Thyroid gland (tissue), 4 donors: ENCODE data around the gene LRP4.

Source experiments
- POLR2A ChIP-seq, 2 donors: fragments of 450-650 bp; IDR thresholded peaks; one replicate each; pipeline ENCODE4 v1.6.1; 2017; ENCODE audit warnings: antibody characterized with exemption in 2 of 2, mild to moderate bottlenecking in 2 of 2, moderate library complexity in 1 of 2
- TF ChIP-seq, protein P1 (sequence below), 6 experiments: fragments of 200-600 bp in 3 of 6; fragments of 450-650 bp in 3 of 6; sonication (generic) in 3 of 6; IDR thresholded peaks; one replicate each; pipeline ENCODE4 v1.5.1; 2016 to 2019; ENCODE audit warnings: antibody characterized with exemption in 6 of 6, mild to moderate bottlenecking in 2 of 6, inconsistent platforms in 1 of 6, moderate library complexity in 1 of 6

DNA sequence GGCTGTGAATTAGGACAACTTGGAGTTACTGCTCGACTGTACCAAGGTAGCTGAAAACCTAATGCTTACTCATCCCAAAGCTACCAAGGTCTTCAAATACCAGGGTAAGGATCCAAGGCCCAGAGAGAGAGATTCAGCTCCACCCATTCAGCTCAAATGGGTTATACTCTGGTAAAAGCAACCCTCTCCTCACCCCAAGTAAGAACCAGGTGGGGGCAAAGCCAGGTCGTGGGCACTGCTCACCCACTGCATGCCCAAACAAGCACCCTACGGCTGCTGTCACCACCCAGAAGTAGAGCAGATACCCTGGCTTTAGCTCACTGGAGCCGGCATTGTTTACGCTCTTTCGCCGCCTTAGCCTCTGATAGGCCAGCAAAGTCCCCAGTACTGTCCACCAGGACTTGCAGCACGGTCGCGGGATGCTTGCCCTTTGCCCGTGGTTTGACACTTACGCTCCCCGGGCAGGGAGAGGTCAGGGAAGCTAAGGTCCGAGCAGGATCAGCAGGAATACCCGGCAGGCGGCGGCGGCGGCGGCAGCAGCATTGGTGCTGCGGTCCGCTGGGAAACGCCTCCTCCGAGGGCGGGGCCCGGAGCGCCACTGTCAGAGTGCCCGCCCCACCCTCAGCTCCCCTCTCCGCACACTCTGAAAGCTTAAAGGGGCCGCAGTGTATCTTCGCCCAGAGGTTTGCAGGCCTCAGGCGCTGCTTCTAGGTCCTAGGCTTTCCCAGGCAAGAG, 91.9 kb downstream of the LRP4 start:
- peak in 1 of 2 donors; percentile 30 for TF ChIP-seq POLR2A (IDR thresholded peaks at IDR 0.05)
- TF ChIP-seq, protein P1, sequence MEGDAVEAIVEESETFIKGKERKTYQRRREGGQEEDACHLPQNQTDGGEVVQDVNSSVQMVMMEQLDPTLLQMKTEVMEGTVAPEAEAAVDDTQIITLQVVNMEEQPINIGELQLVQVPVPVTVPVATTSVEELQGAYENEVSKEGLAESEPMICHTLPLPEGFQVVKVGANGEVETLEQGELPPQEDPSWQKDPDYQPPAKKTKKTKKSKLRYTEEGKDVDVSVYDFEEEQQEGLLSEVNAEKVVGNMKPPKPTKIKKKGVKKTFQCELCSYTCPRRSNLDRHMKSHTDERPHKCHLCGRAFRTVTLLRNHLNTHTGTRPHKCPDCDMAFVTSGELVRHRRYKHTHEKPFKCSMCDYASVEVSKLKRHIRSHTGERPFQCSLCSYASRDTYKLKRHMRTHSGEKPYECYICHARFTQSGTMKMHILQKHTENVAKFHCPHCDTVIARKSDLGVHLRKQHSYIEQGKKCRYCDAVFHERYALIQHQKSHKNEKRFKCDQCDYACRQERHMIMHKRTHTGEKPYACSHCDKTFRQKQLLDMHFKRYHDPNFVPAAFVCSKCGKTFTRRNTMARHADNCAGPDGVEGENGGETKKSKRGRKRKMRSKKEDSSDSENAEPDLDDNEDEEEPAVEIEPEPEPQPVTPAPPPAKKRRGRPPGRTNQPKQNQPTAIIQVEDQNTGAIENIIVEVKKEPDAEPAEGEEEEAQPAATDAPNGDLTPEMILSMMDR (IDR thresholded peaks at IDR 0.05) = peak in 1 of 6 experiments; percentile 32
